HG03025 (cell line): ENCODE measurements around the gene PPP1R15B.

ENCODE experiments used
- ATAC-seq: cut with Tn5 transposase; IDR thresholded peaks from one replicate; pipeline ENCODE4 v1.9.1; 2021; ENCODE audit warnings: mild to moderate bottlenecking, moderate library complexity; ENCODE audit not compliant: unreplicated experiment, low FRiP score

Gene PPP1R15B

DNA sequence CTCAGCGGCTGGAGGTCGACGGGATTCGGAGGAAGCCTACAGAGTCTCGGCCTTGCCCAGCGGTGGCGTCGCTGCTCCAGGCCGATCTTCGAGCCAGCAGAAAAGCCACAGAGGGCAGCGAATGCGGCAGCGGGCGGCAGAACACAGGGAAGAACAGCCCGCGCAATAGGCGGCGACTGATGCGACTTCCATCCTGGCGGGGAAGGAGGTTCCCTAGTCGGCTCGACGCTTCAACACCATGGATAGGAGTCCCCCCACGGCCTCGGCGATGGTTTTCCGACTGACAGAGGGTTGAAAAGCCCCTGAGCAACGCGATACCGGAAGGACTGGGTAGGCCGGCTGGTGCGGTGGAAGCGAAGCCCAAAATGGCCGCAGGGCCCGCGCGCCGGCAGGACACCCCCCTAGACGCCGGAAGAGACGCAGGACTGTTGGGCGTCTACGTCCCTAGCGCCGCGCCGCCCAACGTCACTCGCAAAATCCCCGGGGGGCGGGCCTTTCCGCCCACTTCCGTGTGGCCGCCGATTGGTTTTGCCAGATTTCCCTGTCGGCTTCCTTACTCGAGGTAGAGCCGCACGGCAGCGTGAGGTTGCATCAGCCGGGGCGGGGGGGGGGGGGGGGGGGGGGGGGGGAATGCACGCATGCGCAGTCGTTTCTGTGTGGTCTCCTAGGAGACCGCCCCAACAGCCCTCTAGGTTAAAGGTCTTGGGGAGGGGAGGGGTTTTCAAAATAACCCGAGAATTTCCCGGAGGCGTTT is at the start of gene PPP1R15B:
Gene PPP1R15B (minus strand): TSS at position 367 of the 754 bp plus-strand sequence. CDS start 406 bp downstream, outside the sequence.
- ATAC-seq = peak; percentile 89

GRCh38 chr1:204460346-204460745 is 48.7 kb upstream of the PPP1R15B start:
- no peak for ATAC-seq

- no peak for ATAC-seq
Observed at GRCh38 chr1:204459706-204460105, 48.1 kb upstream of the PPP1R15B start.

DNA sequence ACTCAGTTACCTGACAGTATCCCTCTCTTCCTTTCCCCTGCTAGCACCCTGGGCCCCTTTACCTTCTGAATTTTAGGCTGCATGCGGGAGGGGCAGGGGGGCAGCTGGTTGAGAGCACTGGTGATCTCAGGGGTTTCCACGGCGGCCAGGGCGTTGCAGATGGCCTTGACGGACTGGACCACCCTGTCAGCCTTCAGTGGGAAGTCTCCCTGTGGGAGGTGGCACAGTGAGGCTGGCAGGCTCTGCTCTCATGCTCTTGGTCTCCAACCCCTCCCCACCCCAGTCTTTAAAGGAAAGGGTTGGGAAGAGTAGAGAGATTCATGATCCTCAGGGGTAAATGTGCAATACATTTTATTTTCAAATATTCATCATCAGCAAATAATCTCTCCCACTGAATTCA is 46.0 kb upstream of the PPP1R15B start:
- no peak for ATAC-seq

DNA sequence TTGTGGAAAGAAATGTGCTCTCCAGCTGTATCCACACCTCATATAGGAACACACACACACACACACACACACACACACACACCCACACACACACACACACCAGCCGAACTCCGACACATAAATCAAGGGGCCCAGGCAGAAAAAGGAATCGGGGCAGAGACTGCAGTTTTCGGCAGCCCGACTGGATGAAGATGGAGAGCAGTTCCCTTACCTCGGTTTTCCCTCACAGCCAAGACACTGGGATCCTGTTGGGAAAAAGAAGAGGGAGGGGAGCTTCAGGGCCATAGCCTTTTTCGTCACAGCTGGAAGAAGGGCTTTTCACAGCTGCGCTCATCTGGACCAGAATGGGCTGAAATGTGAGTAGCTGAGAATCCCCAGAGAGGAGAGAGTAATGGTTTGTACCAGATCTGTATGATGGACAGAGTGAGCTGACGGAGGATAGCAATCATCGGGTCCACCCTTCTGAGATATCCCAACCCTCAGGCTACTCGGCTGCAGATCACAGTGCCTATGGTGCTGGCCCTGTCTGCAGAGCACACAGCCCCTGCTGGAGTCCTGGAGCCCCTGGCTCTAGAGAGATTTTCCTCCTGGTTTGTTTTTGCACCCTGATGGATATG is 45.3 kb upstream of the PPP1R15B start:
- no peak for ATAC-seq

GRCh38 chr1:204455831-204456145 is 44.2 kb upstream of the PPP1R15B start:
- no peak for ATAC-seq

DNA sequence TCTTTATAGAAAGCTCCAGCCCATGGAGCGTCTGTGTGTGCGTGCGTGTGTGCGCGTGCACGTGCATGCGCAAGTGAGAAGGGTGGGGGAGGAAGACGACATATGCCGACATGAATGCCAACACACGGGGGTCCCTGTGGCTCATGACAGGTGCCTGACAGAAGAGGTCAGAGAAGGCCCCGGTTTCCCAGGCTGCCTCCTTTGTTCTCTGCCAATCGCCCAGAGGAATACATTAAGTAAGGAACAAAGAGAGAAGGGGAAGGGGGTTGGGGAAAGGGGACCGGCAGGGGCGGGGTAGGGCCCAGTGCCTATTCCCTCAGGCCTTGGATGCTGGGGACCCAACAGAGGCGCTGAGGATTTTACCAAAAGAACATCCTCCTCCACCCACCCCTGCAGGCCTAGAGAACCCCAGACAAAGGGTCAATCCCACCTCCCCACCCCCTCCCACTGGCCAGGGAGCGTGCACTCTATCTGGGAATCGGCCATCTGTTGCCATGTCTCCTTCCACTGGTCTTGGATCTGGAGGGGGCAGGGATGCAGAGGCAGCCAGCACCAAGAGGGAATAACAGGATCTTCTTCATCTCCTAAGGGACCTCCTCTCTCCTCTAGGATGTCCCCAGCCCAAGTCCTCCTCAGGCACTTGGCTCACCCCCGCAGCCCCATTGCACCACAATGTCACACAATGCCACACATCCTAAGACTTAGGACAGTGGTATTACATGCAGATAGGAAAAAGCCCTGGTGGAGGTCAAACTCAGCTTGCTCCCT is 43.6 kb upstream of the PPP1R15B start:
- ATAC-seq = no peak

DNA sequence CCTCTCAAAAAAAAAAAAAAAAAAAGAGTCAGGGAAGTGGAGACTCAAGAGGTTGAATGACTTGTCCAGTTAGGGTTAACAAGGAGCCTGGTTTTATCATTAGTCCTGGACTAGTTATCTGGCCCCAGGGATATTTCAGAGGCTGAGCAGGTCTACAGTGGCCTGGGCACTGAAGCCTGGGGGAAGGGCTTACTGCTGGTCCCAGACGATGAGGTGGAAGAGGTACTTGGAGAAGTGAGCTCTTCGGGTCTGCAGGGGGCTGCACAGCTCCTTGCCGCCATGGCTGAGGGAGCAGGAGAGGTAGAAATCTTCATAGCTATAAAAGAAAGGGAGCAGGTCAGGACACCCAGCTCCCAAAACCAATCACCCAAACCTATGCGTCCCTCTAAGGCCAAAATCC is 42.9 kb upstream of the PPP1R15B start:
- no peak for ATAC-seq

GRCh38 chr1:204453141-204453772 is 41.6 kb upstream of the PPP1R15B start:
- peak; percentile 56 for ATAC-seq

DNA sequence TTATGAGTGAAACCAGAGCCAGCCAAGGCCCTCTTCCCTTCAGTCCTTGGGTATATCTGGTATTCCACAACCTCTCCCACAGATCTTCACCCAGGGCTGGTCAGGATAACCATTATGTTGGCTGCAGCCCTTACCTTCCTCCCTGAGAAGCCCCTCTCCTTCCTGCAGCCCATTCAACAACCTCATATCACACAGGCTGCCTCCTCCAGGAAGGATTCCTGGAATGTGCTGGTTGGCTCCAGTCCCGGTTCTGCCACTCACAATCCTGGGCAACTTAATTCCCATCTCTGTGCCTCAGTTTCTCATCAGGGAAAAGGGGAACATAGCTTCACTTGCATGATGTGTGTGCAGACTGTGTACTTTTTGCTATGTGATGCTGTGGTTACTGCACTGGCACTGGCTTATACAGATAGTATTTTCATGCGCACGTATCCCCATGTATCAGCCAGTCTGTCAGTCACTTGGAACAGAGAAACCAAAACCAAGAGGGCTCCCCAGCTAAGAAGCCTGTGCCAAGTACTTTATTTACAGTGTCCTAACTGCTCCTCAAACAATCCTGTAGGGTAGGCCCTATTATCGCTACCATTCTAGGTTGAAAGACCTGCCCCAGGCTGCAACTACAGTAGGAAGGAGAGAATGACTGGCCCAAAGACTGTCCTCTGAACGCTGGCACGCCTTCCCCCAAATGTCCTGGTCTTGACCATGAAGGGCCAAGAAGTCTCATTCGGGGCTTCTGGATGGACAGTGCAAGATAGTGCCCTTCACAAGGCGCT is 39.9 kb upstream of the PPP1R15B start:
- ATAC-seq = no peak

- no peak for ATAC-seq
Observed at GRCh38 chr1:204450461-204451257, 39.0 kb upstream of the PPP1R15B start.

GRCh38 chr1:204449678-204450280 is 38.2 kb upstream of the PPP1R15B start:
- ATAC-seq = no peak

- no peak for ATAC-seq
Observed at GRCh38 chr1:204448991-204449677, 37.5 kb upstream of the PPP1R15B start.

DNA sequence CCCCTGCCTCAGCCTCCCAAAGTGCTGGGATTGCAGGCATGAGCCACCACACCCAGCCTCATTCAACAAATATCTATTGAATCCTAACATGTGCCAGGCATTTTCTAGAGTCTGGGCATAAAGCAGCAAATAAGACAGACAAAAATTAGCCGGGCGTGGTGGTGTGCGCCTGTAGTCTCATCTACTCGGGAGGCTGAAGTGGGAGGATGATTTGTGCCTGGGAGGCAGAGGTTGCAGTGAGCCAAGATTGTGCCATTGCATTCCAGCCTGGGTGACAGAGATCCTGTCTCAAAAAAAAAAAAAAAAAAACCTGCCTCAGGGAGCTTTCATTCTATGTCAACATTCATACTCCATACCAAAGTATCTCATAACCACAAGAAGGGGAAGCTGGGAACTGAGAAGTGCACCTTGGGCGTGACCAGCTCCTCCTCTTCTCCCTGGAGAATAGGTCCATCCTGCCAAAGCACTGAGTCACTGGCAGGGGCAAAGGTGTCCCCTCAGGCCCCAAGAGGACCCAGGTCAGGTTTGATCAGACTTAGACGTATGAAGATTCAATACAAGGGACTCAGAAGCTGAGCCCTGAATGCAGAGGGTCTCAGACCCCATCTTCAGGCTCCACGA is 36.8 kb upstream of the PPP1R15B start:
- no peak for ATAC-seq

GRCh38 chr1:204447736-204448135 is 36.1 kb upstream of the PPP1R15B start:
- ATAC-seq = no peak

- no peak for ATAC-seq
Observed at GRCh38 chr1:204447190-204447589, 35.6 kb upstream of the PPP1R15B start.

DNA sequence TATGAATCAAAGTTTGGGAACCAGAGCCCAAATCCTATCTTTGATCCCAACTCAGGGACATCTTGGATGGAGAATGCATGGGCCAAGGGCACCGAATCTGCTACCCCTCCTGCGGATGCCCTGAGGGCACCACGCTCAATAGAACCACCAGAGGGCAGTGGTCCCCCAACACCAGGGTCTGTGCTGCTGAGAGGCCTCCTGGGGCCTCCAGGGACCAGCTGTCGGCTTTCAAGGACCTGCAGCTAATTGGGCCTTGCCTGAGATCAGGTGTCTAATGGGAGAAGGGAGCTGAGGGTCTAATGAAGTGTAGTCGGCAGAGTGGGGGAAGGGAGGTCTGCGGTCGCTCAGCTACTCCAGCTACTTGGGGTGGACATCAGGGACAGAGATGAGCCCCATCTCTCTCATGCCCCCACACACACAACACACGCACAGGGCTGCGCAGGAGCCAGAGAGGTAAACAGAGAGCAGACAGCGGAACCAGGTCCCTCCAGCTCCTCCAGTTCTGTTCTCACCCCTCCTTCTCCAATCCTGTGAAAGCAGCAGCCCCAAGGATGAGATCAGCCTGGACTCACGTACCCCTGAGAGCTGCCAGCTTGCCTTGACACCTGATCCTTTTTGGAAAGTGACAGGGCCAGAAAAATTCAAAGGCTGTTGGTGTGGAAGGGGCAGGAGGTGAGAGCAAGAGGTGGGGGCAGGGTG is 34.9 kb upstream of the PPP1R15B start:
- ATAC-seq = no peak
